IMR-90 (cell line): ENCODE data around the gene SLC2A10. TPM values are rescaled to one million over a fixed set of nuclear protein-coding genes. Genes with fewer than 3 reads are reported as not detected.

Experiments
- ATAC-seq: fragments of 200-7000 bp; cut with Tn5 transposase; 2 replicates; pipeline ENCODE4 v1.9.1; 2020; ENCODE audit warnings: low read depth, mild to moderate bottlenecking, moderate library complexity
- BruUV-seq: library from RNA; stranded (reverse); fragments of 400-500 nt; replicated peaks from 2 replicates; lab custom pipeline; 2021; lab: Mats Ljungman, UMichigan
- CTCF ChIA-PET: fragments of 300-600 bp; formaldehyde crosslinking; extraction: SDS; loops from one replicate; lab custom pipeline; 2021; ENCODE audit warnings: antibody characterized with exemption; lab: Yijun Ruan, JAX
- POLR2A ChIA-PET: fragments of 300-600 bp; sonication (Branson Sonifier 250); formaldehyde crosslinking; loops from one replicate; lab custom pipeline; 2022; ENCODE audit warnings: antibody characterized with exemption; ENCODE audit not compliant: unreplicated experiment; lab: Charles Lee
- DNase-seq: peaks from one replicate; pipeline ENCODE4 v3.0.0; 2013
- H2AFZ ChIP-seq: replicated peaks from 2 replicates; pipeline ENCODE3; 2013; ENCODE audit warnings: low read length, mild to moderate bottlenecking; ENCODE audit not compliant: poor library complexity
- H2AK5ac ChIP-seq: 2 replicates; pipeline ENCODE4 v1.6.1; 2013; ENCODE audit warnings: low read depth, low read length, inconsistent platforms
- H2AK9ac ChIP-seq: replicated peaks from 2 replicates; pipeline ENCODE3; 2013; ENCODE audit warnings: mild to moderate bottlenecking, low read depth, low read length, moderate library complexity; ENCODE audit not compliant: poor library complexity
- H2BK120ac ChIP-seq: 2 replicates; pipeline ENCODE4 v1.6.1; 2013; ENCODE audit warnings: low read depth, low read length, inconsistent platforms
- H2BK15ac ChIP-seq: 3 replicates; pipeline ENCODE4 v1.6.1; 2013; ENCODE audit warnings: low read depth, low read length, inconsistent platforms
- H2BK20ac ChIP-seq: 2 replicates; pipeline ENCODE4 v1.6.1; 2013; ENCODE audit warnings: low read depth, mild to moderate bottlenecking, inconsistent platforms, low read length, moderate library complexity
- H2BK5ac ChIP-seq: 2 replicates; pipeline ENCODE4 v1.6.1; 2013; ENCODE audit warnings: mild to moderate bottlenecking, low read depth, low read length, inconsistent platforms; ENCODE audit not compliant: poor library complexity, severe bottlenecking
- H3K14ac ChIP-seq: replicated peaks from 2 replicates; pipeline ENCODE4 v1.6.1; 2013; ENCODE audit warnings: low read depth, low read length, inconsistent platforms
- H3K18ac ChIP-seq: 2 replicates; pipeline ENCODE4 v1.6.1; 2013; ENCODE audit warnings: low read depth, low read length, control low read depth
- H3K23ac ChIP-seq: 2 replicates; pipeline ENCODE4 v1.6.1; 2013; ENCODE audit warnings: low read depth, low read length, inconsistent platforms
- H3K27ac ChIP-seq: 2 replicates; pipeline ENCODE4 v1.5.1; 2013; ENCODE audit warnings: mild to moderate bottlenecking, control low read depth, low read length; ENCODE audit not compliant: insufficient read depth
- H3K27me3 ChIP-seq: 2 replicates; pipeline ENCODE4 v1.6.1; 2013; ENCODE audit warnings: low read length; ENCODE audit not compliant: control insufficient read depth, insufficient read depth
- H3K36me3 ChIP-seq: 2 replicates; pipeline ENCODE4 v1.6.1; 2013; ENCODE audit warnings: low read length, mixed read lengths; ENCODE audit not compliant: control insufficient read depth, insufficient read depth
- H3K4ac ChIP-seq: 2 replicates; pipeline ENCODE4 v1.6.1; 2013; ENCODE audit warnings: low read depth, low read length, inconsistent platforms
- H3K4me1 ChIP-seq: 2 replicates; pipeline ENCODE4 v1.6.1; 2013; ENCODE audit warnings: low read length, mixed read lengths; ENCODE audit not compliant: control insufficient read depth, insufficient read depth
- H3K4me2 ChIP-seq: 2 replicates; pipeline ENCODE4 v1.6.1; 2013; ENCODE audit warnings: low read depth, mild to moderate bottlenecking, control low read depth, low read length, moderate library complexity
- H3K4me3 ChIP-seq: 2 replicates; pipeline ENCODE4 v1.5.1; 2013; ENCODE audit warnings: low read depth, mild to moderate bottlenecking, control low read depth, low read length, moderate library complexity; ENCODE audit not compliant: insufficient read depth
- H3K56ac ChIP-seq: 2 replicates; pipeline ENCODE4 v1.6.1; 2013; ENCODE audit warnings: low read length, inconsistent platforms; ENCODE audit not compliant: insufficient read depth; ENCODE audit errors: extremely low read depth
- H3K79me1 ChIP-seq, 2 experiments: 2 replicates each; pipeline ENCODE4 v1.6.1; 2013; ENCODE audit warnings: low read length in 2 of 2, inconsistent platforms in 1 of 2, low read depth in 1 of 2
- H3K9ac ChIP-seq: 2 replicates; pipeline ENCODE4 v1.6.1; 2013; ENCODE audit warnings: low read depth, low read length, control low read depth
- H3K9me1 ChIP-seq: 2 replicates; pipeline ENCODE4 v1.6.1; 2013; ENCODE audit warnings: low read length, inconsistent platforms; ENCODE audit not compliant: insufficient read depth
- H3K9me3 ChIP-seq: 2 replicates; pipeline ENCODE4 v1.6.1; 2013; ENCODE audit warnings: low read length; ENCODE audit not compliant: control insufficient read depth, insufficient read depth
- H4K20me1 ChIP-seq: 2 replicates; pipeline ENCODE4 v1.6.1; 2013; ENCODE audit warnings: low read length, inconsistent platforms; ENCODE audit not compliant: insufficient read depth
- H4K5ac ChIP-seq: 2 replicates; pipeline ENCODE4 v1.6.1; 2013; ENCODE audit warnings: mild to moderate bottlenecking, low read depth, low read length, control low read depth
- H4K8ac ChIP-seq, 2 experiments: 2 replicates each; pipeline ENCODE4 v1.6.1; 2013; ENCODE audit warnings: low read depth in 2 of 2, low read length in 2 of 2, control low read depth in 1 of 2, inconsistent platforms in 1 of 2
- H4K91ac ChIP-seq: 2 replicates; pipeline ENCODE4 v1.6.1; 2013; ENCODE audit warnings: low read depth, low read length, inconsistent platforms; ENCODE audit not compliant: insufficient read depth
- CEBPB ChIP-seq: IDR thresholded peaks from 2 replicates; pipeline ENCODE4 v1.6.1; 2012; ENCODE audit warnings: low read depth, low read length, improper control_type of control experiment
- CHD1 ChIP-seq: IDR thresholded peaks from 2 replicates; pipeline ENCODE4 v1.6.1; 2012; ENCODE audit warnings: low read depth, low read length, improper control_type of control experiment
- MAZ ChIP-seq: IDR thresholded peaks from 2 replicates; pipeline ENCODE4 v1.6.1; 2012; ENCODE audit warnings: low read depth, mild to moderate bottlenecking, low read length, improper control_type of control experiment, moderate library complexity, borderline replicate concordance
- POLR2A ChIP-seq: IDR thresholded peaks from 2 replicates; pipeline ENCODE4 v1.6.1; 2012; ENCODE audit warnings: mild to moderate bottlenecking, low read depth, low read length
- RFX5 ChIP-seq: IDR thresholded peaks from 2 replicates; pipeline ENCODE4 v1.8.0; 2012; ENCODE audit warnings: low read depth, mild to moderate bottlenecking, low read length, moderate library complexity
- WGBS, 2 experiments: methylation state at CpG; one replicate each; pipeline versions ENCODE4 v1.1.5 to v1.1.7; 2013; ENCODE audit warnings: missing lambda C conversion rate in 2 of 2; ENCODE audit not compliant: insufficient read length in 1 of 2; ENCODE audit errors: extremely low coverage in 2 of 2; 5-methylcytosine and 5-hydroxymethylcytosine counted together
- dilution Hi-C: fragments of 300-500 bp; cut with HindIII; formaldehyde crosslinking; loops from one replicate; pipeline ENCODE4 v1.14.3; 2018; ENCODE audit warnings: low sequenced_read_pairs; ENCODE audit not compliant: unreplicated experiment
- in situ Hi-C: fragments of 300-500 bp; cut with MboI; formaldehyde crosslinking; loops from 3 replicates; pipeline ENCODE4 v1.14.3; 2019; ENCODE audit warnings: low sequenced_read_pairs, inconsistent platforms, mixed read lengths
- intact Hi-C: fragments of 100-400 bp; cut with micrococcal nuclease; formaldehyde crosslinking; loops from 2 replicates; pipeline ENCODE4 v1.10.0; 2022
- polyA plus RNA-seq, 3 experiments: library from polyadenylated mRNA; depleted of rRNA; stranded (reverse); fragments of >200 nt; gene quantifications; 2 replicates each; pipeline ENCODE4 v1.2.3, GENCODE V29; 2012; ENCODE audit warnings: low replicate concordance in 1 of 3
- total RNA-seq: library from RNA; depleted of rRNA; stranded (reverse); fragments of >200 nt; gene quantifications from 2 replicates; pipeline ENCODE4 v1.2.3, GENCODE V29; 2012

The SLC2A10 gene
- total and polyA plus RNA-seq, 2 of the 4 experiments (the other 2 are of a cell fraction): 15.2 to 22.0 TPM

DNA sequence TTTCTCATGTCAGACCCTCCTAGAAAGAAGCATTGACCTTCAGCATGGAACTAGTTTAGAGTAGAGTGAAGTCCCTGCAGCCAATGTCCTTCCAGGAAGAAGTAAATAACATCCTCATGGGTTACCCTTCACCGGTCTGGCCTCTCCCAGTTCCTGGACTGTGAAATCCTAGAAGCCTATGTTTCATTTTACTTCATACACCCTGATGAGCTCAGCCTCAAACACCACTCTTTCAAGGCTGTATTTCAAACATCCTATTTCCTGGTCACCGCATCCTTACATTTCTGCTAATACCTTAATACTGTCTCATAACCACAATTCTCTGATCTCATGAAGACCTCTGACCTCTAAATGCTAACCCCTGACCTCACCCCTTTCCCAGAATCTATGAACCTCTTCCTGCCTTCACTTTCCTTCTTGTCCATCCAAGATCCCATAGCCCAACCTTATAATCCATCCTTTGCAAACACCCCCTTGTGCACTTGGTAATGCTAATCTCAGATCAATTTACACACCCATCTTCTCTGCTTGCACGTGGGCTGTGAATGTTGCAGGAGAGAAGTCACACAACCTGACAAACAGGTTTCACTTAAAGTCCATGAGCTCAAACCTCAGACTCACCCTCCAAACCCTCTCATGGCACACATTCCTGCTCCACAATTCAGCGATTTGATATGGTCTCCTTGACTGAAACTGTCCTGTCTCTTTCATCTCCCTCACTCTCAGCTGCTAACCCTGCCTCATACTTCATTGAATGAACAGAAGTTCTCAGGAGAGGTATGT lies 30.2 kb downstream of the SLC2A10 start:
- intact Hi-C loops: no loop called here
- 33% methylated on average over 3 of the region's 4 CpGs; no CpG with 5 or more reads in 1 of the 2 experiments for WGBS, 2 experiments
- H3K4me1 ChIP-seq: peaks cover 11% of the 10 kb centered on the region

More for the DNA sequence above, 30.2 kb downstream of the SLC2A10 start:
- no peak overlapping the region for H3K4me3 ChIP-seq
- TF ChIP-seq CEBPB (no peak), MAZ (no peak), POLR2A (no peak), RFX5 (no peak), CHD1 (no peak)
- H4K91ac ChIP-seq: peak overlapping the region; percentile 6; the same call in 1 of the 2 replicates
- no peak overlapping the region for H3K56ac ChIP-seq
- peak overlapping the region; percentile 44 for H3K23ac ChIP-seq
- H3K27me3 ChIP-seq: no peaks in the 10 kb centered on the region
- no TSS peak for BruUV-seq
- H3K9ac ChIP-seq: no peak overlapping the region
- H2AK9ac ChIP-seq: peak overlapping the region; percentile 33
- H4K8ac ChIP-seq: 0 out of 4 replicates have a peak overlapping the region, but pooled peaks of 1 of the 2 experiments have one; percentile 30
- peak overlapping the region; percentile 35; the same call in 1 of the 2 replicates for H2BK120ac ChIP-seq
- H3K9me3 ChIP-seq: no peaks in the 10 kb centered on the region
- CTCF ChIA-PET: interaction anchor here (1.3 kb wide), 2 partner anchors 13 to 881 kb away, joined by 3 read pairs; no protein-coding TSS in a partner anchor
- dilution Hi-C loops: no loop called here
- no peak overlapping the region for H2BK15ac ChIP-seq
- H2BK5ac ChIP-seq: no peak overlapping the region
- in situ Hi-C loops: no loop called here
- H3K4ac ChIP-seq: 0 out of 2 replicates have a peak overlapping the region, but pooled peaks have one; percentile 41
- no peak overlapping the region for H3K27ac ChIP-seq
- peaks cover 6% of the 10 kb centered on the region; the same call in 1 of the 2 replicates for H3K9me1 ChIP-seq
- no peak overlapping the region for H3K4me2 ChIP-seq
- ATAC-seq: peak; percentile 79
- peak overlapping the region; percentile 39; the same call in 1 of the 2 replicates for H2BK20ac ChIP-seq
- no peak overlapping the region for H3K18ac ChIP-seq
- POLR2A ChIA-PET: no interaction called here
- H4K20me1 ChIP-seq: no peaks in the 10 kb centered on the region
- peak; percentile 74 for DNase-seq
- H4K5ac ChIP-seq: no peak overlapping the region
- H2AFZ ChIP-seq: peak overlapping the region; percentile 55
- H3K36me3 ChIP-seq: peaks cover 5% of the 10 kb centered on the region
- H2AK5ac ChIP-seq: 0 out of 2 replicates have a peak overlapping the region, but pooled peaks have one; percentile 42
- H3K14ac ChIP-seq: no peak overlapping the region; the same call in 1 of the 2 replicates
- no peaks in the 10 kb centered on the region for H3K79me1 ChIP-seq
